ENCODE data around the gene VWA5B2.

Gene VWA5B2

DNA sequence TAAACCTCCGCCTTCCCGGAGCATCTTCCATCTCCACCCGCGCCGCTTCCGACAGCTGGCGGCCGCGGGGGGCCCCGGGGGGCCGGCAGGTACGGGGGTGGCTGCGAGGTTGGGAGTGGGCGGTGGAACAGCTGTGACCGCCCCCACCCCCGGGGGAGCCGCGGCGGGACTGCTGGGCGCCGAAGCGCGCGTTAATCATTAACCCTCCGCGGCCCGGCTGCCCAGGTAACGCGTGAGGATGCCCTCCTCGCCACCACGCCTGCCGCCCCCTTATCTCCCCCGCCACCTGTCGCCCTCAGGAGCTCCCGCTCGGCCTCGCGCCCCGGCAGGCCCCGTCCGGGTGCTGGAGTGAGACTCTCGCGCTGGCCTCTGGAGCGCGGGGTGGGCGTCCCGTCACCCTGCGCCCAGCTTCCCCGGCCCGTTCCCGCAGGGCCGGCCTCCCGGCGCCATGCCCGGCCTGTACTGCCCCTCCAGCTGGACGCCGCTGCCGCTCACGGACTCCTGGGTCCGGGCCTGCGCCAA lies 757 bp downstream of the VWA5B2 start:
- TF ChIP-seq CTCF (IDR thresholded peaks at IDR 0.05; ENCODE audit: borderline replicate concordance, control extremely low read depth, extremely low read depth, insufficient read depth, missing control alignments): no peak
- DNase-seq (ENCODE audit: low spot score): peak; percentile 60
- in situ Hi-C loops (cut with MboI; ENCODE audit: low sequenced_read_pairs, unreplicated experiment): loop anchor here (25.0 kb wide), 1 partner anchor 343 kb away; the partner anchor contains the start of gene PARL

GRCh38 chr3:184230603-184231528 lies 1.5 kb downstream of the VWA5B2 start:
- no peak for DNase-seq (ENCODE audit: low spot score)
- TF ChIP-seq CTCF (IDR thresholded peaks at IDR 0.05; ENCODE audit: borderline replicate concordance, control extremely low read depth, extremely low read depth, insufficient read depth, missing control alignments): no peak
- in situ Hi-C loops (cut with MboI; ENCODE audit: low sequenced_read_pairs, unreplicated experiment): loop anchor here (25.0 kb wide), 1 partner anchor 344 kb away; the partner anchor contains the start of gene PARL

DNA sequence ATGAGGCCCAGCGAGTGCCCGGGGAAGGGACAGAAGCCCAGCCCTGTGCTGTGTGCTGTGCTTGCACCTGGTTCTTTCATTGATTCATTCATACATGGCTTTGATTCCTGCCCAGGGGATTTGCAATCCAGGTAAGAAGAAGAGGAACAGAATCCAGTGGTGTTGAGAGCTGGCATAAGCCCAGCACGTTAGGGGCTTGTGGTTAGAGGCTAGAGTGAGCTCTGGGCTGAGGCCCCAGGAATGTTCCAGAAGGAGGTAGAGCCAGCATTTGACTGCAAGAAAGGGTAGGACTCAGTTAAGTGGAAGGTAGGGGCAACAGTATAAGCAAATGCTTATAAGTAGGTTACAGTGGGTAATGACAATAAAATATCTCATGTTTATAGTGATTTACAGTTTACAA lies 2.3 kb downstream of the VWA5B2 start:
- in situ Hi-C loops (cut with MboI; ENCODE audit: low sequenced_read_pairs, unreplicated experiment): loop anchor here (25.0 kb wide), 1 partner anchor 344 kb away; the partner anchor contains the start of gene PARL
- DNase-seq (ENCODE audit: low spot score): no peak
- TF ChIP-seq CTCF (IDR thresholded peaks at IDR 0.05; ENCODE audit: borderline replicate concordance, control extremely low read depth, extremely low read depth, insufficient read depth, missing control alignments): no peak

DNA sequence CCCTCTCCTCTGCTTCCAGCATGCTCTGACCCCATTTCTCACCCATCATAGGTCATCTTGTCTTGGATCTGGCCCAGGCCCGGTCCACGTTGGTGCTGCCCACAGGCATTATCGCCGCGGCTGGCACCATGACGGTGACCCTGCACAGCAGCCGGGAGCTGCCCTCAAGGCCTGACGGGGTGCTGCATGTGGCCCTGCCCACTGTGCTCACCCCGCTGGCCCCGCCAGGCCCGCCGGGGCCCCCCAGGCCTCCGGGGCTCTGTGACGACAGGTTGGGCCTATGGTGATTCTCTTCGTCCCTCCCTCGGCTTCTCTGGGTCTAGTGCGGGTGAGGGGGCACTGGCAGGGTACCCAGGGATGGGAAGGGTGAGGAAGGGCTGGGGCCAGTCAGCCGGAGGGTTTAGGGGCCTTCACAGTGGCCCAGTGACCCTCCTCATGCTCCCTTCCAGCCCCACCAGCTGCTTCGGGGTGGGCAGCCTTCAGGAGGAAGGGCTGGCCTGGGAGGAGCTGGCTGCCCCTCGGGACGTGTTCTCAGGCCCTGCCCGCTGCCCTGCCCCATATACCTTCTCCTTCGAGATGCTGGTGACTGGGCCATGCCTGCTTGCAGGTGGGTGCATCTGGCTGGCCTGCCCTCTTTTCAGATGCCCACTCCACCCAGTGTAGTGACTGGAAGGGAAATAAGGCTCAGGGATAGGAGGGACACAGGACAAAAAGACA lies 3.9 kb downstream of the VWA5B2 start:
- in situ Hi-C loops (cut with MboI; ENCODE audit: low sequenced_read_pairs, unreplicated experiment): loop anchor here (25.0 kb wide), 1 partner anchor 346 kb away; the partner anchor contains the start of gene PARL
- no peak for TF ChIP-seq CTCF (IDR thresholded peaks at IDR 0.05; ENCODE audit: borderline replicate concordance, control extremely low read depth, extremely low read depth, insufficient read depth, missing control alignments)
- peak; percentile 15 for DNase-seq (ENCODE audit: low spot score)

DNA sequence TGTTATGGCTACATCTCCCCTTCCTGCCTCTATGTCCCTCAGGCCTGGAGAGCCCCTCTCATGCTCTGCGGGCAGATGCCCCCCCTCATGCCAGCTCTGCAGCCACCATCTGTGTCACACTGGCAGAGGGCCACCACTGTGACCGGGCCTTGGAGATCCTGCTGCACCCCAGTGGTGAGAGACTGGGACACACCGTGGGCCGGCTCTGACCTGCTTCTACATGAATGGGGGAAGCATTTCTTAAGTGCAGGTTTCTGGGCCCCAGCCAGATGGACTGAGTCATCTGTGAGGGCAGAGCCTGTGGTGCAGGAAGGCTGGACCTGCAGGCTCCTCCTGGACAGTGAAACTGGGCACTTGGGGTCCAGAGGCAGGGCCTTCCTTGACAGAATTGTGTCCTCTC lies 4.8 kb downstream of the VWA5B2 start:
- in situ Hi-C loops (cut with MboI; ENCODE audit: low sequenced_read_pairs, unreplicated experiment): loop anchor here (25.0 kb wide), 1 partner anchor 347 kb away; the partner anchor contains the start of gene PARL
- no peak for TF ChIP-seq CTCF (IDR thresholded peaks at IDR 0.05; ENCODE audit: borderline replicate concordance, control extremely low read depth, extremely low read depth, insufficient read depth, missing control alignments)
- no peak for DNase-seq (ENCODE audit: low spot score)
